ENCODE measurements around the gene PRSS50.
"Not testable (repeated sequence)": the region's sequence is repeated elsewhere in the genome, so short reads cannot be mapped to it uniquely, and the experiment has no call there.

PRSS50 gene

GRCh38 chr3:46705751-46706552, 11.7 kb downstream of the PRSS50 start:
- H3K27ac ChIP-seq: no peak overlapping the region
- no peak for TF ChIP-seq CTCF (conservative IDR thresholded peaks at IDR 0.05)

- TF ChIP-seq CTCF (conservative IDR thresholded peaks at IDR 0.05): peak; percentile 97
- H3K27ac ChIP-seq: no peak overlapping the region
These were observed 12.6 kb downstream of the PRSS50 start for GRCh38 chr3:46705022-46705530.

- H3K27ac ChIP-seq: not testable (repeated sequence)
These were observed 13.3 kb downstream of the PRSS50 start for GRCh38 chr3:46704346-46704745.

GRCh38 chr3:46703013-46703520, 14.6 kb downstream of the PRSS50 start:
- no peak overlapping the region for H3K27ac ChIP-seq
- no peak for TF ChIP-seq CTCF (conservative IDR thresholded peaks at IDR 0.05)

GRCh38 chr3:46702246-46703012, 15.2 kb downstream of the PRSS50 start:
- no peak for TF ChIP-seq CTCF (conservative IDR thresholded peaks at IDR 0.05)
- H3K27ac ChIP-seq: no peak overlapping the region

- H3K27ac ChIP-seq: no peak within 1 kb of the TSS
- no peak for TF ChIP-seq CTCF (conservative IDR thresholded peaks at IDR 0.05)
These were observed 16.3 kb downstream of the PRSS50 start, which contains the start of gene TMIE for GRCh38 chr3:46701181-46701939. Gene TMIE (plus strand): TSS chr3:46701392. CDS start chr3:46701488, 96 bp downstream.

GRCh38 chr3:46700772-46701171, 16.9 kb downstream of the PRSS50 start:
- TF ChIP-seq CTCF (conservative IDR thresholded peaks at IDR 0.05): no peak
- no peak overlapping the region for H3K27ac ChIP-seq

Data from VCaP (cell line).